ENCODE measurements around the gene TCF7.

TCF7 gene

GRCh38 chr5:134153657-134154056 lies 39.2 kb downstream of the TCF7 start:
- TF ChIP-seq, protein P1, sequence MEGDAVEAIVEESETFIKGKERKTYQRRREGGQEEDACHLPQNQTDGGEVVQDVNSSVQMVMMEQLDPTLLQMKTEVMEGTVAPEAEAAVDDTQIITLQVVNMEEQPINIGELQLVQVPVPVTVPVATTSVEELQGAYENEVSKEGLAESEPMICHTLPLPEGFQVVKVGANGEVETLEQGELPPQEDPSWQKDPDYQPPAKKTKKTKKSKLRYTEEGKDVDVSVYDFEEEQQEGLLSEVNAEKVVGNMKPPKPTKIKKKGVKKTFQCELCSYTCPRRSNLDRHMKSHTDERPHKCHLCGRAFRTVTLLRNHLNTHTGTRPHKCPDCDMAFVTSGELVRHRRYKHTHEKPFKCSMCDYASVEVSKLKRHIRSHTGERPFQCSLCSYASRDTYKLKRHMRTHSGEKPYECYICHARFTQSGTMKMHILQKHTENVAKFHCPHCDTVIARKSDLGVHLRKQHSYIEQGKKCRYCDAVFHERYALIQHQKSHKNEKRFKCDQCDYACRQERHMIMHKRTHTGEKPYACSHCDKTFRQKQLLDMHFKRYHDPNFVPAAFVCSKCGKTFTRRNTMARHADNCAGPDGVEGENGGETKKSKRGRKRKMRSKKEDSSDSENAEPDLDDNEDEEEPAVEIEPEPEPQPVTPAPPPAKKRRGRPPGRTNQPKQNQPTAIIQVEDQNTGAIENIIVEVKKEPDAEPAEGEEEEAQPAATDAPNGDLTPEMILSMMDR (IDR thresholded peaks at IDR 0.05; ENCODE audit: control insufficient read depth, extremely low read depth, insufficient read depth), result no peak
- no peak for DNase-seq (ENCODE audit: low read depth)
- H3K4me3 ChIP-seq (ENCODE audit: low read depth, low read length), result no peak overlapping the region

GRCh38 chr5:134161513-134162395 lies 47.3 kb downstream of the TCF7 start:
- no peak for DNase-seq (ENCODE audit: low read depth)
- H3K4me3 ChIP-seq (ENCODE audit: low read depth, low read length), result no peak overlapping the region
- TF ChIP-seq, protein P1 (IDR thresholded peaks at IDR 0.05; ENCODE audit: control insufficient read depth, extremely low read depth, insufficient read depth), result no peak

DNA sequence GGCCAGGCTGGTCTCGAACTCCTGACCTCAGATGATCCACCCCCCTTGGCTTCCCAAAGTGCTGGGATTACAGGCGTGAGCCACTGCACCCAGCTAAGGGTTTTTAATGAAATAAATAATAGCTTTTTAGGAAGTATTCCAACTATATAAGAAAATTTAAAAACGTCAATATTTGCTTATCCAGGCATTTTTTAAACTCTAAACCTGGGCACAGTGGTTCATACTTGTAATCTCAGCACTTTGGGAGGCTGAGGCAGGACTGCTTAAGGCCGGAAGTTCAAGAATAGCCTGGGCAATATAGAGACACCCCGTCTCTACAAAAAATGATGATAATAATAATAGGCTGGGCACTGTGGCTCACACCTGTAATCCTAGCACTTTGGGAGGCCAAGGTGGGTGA lies 48.1 kb downstream of the TCF7 start:
- no peak for DNase-seq (ENCODE audit: low read depth)
- H3K4me3 ChIP-seq (ENCODE audit: low read depth, low read length), result no peak overlapping the region
- TF ChIP-seq, protein P1 (IDR thresholded peaks at IDR 0.05; ENCODE audit: control insufficient read depth, extremely low read depth, insufficient read depth), result no peak

DNA sequence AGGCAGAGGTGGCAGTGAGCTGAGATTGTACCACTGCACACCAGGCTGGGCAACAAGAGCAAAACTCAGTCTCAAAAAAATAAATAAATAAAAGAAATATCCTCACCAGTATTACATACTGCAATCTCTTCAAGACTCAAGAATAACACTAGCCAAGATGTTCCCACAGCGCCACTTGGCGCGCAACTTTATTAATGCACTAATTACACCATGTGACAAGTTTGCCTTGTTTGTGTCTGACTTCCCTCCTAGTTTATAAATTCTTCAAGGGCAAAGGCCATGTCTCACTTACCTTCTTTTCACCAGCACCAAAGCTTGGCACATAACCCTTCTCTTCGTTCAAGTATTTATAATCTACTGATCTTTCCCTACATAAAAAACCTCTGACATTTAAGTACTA lies 57.5 kb downstream of the TCF7 start:
- DNase-seq (ENCODE audit: low read depth), result peak; percentile 49
- no peak overlapping the region for H3K4me3 ChIP-seq (ENCODE audit: low read depth, low read length)
- TF ChIP-seq, protein P1 (IDR thresholded peaks at IDR 0.05; ENCODE audit: control insufficient read depth, extremely low read depth, insufficient read depth), result peak; percentile 36

DNA sequence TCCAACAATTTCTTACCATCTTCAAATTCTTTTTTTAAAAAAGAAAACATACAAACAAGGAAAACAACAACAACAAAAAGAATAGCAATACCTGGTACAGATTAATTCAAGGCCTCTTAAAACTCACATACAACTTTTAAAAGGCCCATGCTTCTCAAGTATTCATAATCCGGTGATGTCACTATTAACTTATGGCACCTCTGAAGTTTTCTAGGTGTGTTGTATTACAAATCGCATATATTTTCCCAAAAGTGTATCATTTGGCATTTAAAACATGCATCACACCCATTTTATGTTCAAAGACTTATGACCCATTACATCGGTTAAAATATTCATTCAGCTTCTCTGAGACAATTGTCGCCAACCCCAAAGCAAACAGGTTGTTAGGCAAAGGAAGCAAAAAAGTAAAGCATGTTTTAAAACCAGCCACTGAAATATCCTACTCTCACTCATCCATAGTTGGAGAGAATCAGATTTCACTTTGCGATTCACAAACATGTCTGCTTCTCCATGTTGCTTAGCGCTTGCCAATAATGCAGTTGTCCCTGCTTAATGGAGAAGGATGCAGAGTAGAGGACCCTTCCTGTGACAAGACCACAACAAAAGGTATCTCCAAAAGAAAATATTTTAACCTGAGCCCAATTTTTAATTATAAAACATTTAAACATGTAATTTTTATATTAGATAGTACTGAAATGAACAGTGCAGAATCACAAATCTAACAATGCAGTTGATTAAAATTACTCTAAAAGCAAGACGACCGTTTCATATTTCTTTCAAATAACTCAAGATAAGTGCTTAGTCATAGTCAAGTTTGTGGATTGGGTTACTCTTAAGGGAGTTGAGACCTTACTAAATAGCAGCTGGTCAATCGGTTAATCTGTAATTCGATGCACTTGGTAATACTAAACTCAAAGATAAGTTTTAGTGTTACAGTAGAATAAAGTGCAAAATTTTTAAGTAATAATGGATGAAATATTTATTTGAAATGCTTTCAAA lies 60.7 kb downstream of the TCF7 start:
- TF ChIP-seq, protein P1 (IDR thresholded peaks at IDR 0.05; ENCODE audit: control insufficient read depth, extremely low read depth, insufficient read depth), result no peak
- no peak for DNase-seq (ENCODE audit: low read depth)
- H3K4me3 ChIP-seq (ENCODE audit: low read depth, low read length), result peak overlapping the region; percentile 90

- DNase-seq (ENCODE audit: low read depth), result no peak
- TF ChIP-seq, protein P1 (IDR thresholded peaks at IDR 0.05; ENCODE audit: control insufficient read depth, extremely low read depth, insufficient read depth), result no peak
- H3K4me3 ChIP-seq (ENCODE audit: low read depth, low read length), result peak overlapping the region; percentile 90
Observed at GRCh38 chr5:134175921-134176510, 61.5 kb downstream of the TCF7 start.
